H1 (cell line): ENCODE results near the gene PRTG. TPM values are rescaled to one million over a fixed set of nuclear protein-coding genes. Genes with fewer than 3 reads are reported as not detected.

ENCODE experiments used
- CTCF ChIA-PET: fragments of 300-600 bp; sonication (Branson Sonifier 250); formaldehyde crosslinking; loops from one replicate; lab custom pipeline; 2021; ENCODE audit not compliant: partially characterized antibody; lab: Charles Lee
- POLR2A ChIA-PET: fragments of 300-600 bp; sonication (Branson Sonifier 250); formaldehyde crosslinking; loops from one replicate; lab custom pipeline; 2021; ENCODE audit warnings: inconsistent platforms; ENCODE audit not compliant: partially characterized antibody; lab: Charles Lee
- DNase-seq, 2 experiments: peaks; one replicate each; pipeline versions ENCODE4 v3.0.0 to v3.0.0-alpha.2; 2010 to 2022; ENCODE audit warnings: low spot score in 2 of 2, low read depth in 1 of 2, mixed read lengths in 1 of 2
- FAIRE-seq: peaks from 2 replicates; lab custom pipeline; 2011; peaks lifted over from hg19 to GRCh38; lab: Jason Lieb, UNC
- H2AFZ ChIP-seq: 2 replicates; pipeline ENCODE4 v1.8.1; 2012; ENCODE audit warnings: low read length, inconsistent platforms
- H2AK5ac ChIP-seq: 2 replicates; pipeline ENCODE4 v1.6.1; 2013; ENCODE audit warnings: low read depth, low read length
- H2BK120ac ChIP-seq: replicated peaks from 2 replicates; pipeline ENCODE3; 2013; ENCODE audit warnings: low read depth, low read length, inconsistent platforms
- H2BK12ac ChIP-seq: 2 replicates; pipeline ENCODE4 v1.6.1; 2013; ENCODE audit warnings: low read depth, low read length
- H2BK15ac ChIP-seq: 2 replicates; pipeline ENCODE4 v1.6.1; 2013; ENCODE audit warnings: low read length
- H2BK20ac ChIP-seq: 2 replicates; pipeline ENCODE4 v1.6.1; 2013; ENCODE audit warnings: low read length
- H2BK5ac ChIP-seq: 2 replicates; pipeline ENCODE4 v1.6.1; 2013; ENCODE audit warnings: low read depth, low read length
- H3K14ac ChIP-seq: 2 replicates; pipeline ENCODE4 v1.6.1; 2013; ENCODE audit warnings: inconsistent platforms; ENCODE audit not compliant: insufficient read length
- H3K18ac ChIP-seq: 2 replicates; pipeline ENCODE4 v1.6.1; 2013; ENCODE audit warnings: low read length; ENCODE audit errors: extremely low read depth
- H3K23ac ChIP-seq: 2 replicates; pipeline ENCODE4 v1.6.1; 2013; ENCODE audit warnings: inconsistent platforms; ENCODE audit not compliant: insufficient read length
- H3K23me2 ChIP-seq: 2 replicates; pipeline ENCODE4 v1.6.1; 2013; ENCODE audit warnings: low read depth, low read length
- H3K27ac ChIP-seq: 2 replicates; pipeline ENCODE4 v1.6.1; 2011; ENCODE audit warnings: low read depth, low read length, inconsistent platforms
- H3K27me3 ChIP-seq, 4 experiments: replicated peaks in 1 of 4; 1 replicate in 1 of 4; 2 replicates in 3 of 4; pipeline versions ENCODE4 v1.6.1 to v1.8.1; 2011 to 2013; ENCODE audit warnings: low read length in 3 of 4, mild to moderate bottlenecking in 3 of 4, inconsistent platforms in 2 of 4, mixed read lengths in 2 of 4, moderate library complexity in 1 of 4; ENCODE audit not compliant: control insufficient read depth in 3 of 4, insufficient read depth in 3 of 4; ENCODE audit errors: extremely low read depth in 1 of 4
- H3K36me3 ChIP-seq, 4 experiments: 2 replicates each; pipeline versions ENCODE4 v1.6.1 to v1.8.1; 2011 to 2013; ENCODE audit warnings: mild to moderate bottlenecking in 4 of 4, low read length in 3 of 4, moderate library complexity in 2 of 4, control low read depth in 1 of 4, inconsistent platforms in 1 of 4; ENCODE audit not compliant: insufficient read depth in 4 of 4, control insufficient read depth in 2 of 4
- H3K4ac ChIP-seq: replicated peaks from 2 replicates; pipeline ENCODE3; 2013; ENCODE audit warnings: low read length, low read depth, mixed read lengths, inconsistent platforms; ENCODE audit not compliant: insufficient read length
- H3K4me1 ChIP-seq, 4 experiments: replicated peaks in 1 of 4; 1 replicate in 1 of 4; 2 replicates in 3 of 4; pipeline versions ENCODE4 v1.6.1 to v1.8.1; 2011 to 2013; ENCODE audit warnings: low read length in 3 of 4, inconsistent platforms in 2 of 4, mixed read lengths in 1 of 4; ENCODE audit not compliant: insufficient read depth in 4 of 4, control insufficient read depth in 3 of 4
- H3K4me2 ChIP-seq, 2 experiments: 2 replicates each; pipeline versions ENCODE4 v1.6.1 to v1.8.1; 2011 to 2013; ENCODE audit warnings: low read depth in 2 of 2, low read length in 2 of 2, control low read depth in 1 of 2, inconsistent platforms in 1 of 2, mild to moderate bottlenecking in 1 of 2; ENCODE audit not compliant: insufficient read depth in 1 of 2
- H3K4me3 ChIP-seq, 4 experiments: fragments of 200-600, 300-600 bp in 1 of 4; sonication (generic), shearing (Covaris generic), sonication (Bioruptor Twin) in 1 of 4; 2 replicates each; pipeline versions ENCODE4 v1.5.1 to v1.8.1; 2011 to 2016; ENCODE audit warnings: low read length in 4 of 4, low read depth in 3 of 4, control low read depth in 2 of 4, inconsistent platforms in 2 of 4, mild to moderate bottlenecking in 2 of 4, mixed read lengths in 1 of 4, moderate library complexity in 1 of 4; ENCODE audit not compliant: insufficient read depth in 2 of 4; ENCODE audit errors: extremely low read depth in 1 of 4
- H3K56ac ChIP-seq: replicated peaks from 2 replicates; pipeline ENCODE3; 2013; ENCODE audit warnings: low read depth, mild to moderate bottlenecking, mixed read lengths, low read length, inconsistent platforms; ENCODE audit not compliant: insufficient read length
- H3K79me1 ChIP-seq: 2 replicates; pipeline ENCODE4 v1.6.1; 2013; ENCODE audit warnings: low read depth, low read length, control low read depth
- H3K79me2 ChIP-seq, 2 experiments: 2 replicates each; pipeline versions ENCODE4 v1.6.1 to v1.8.1; 2012 to 2013; ENCODE audit warnings: low read length in 2 of 2, mild to moderate bottlenecking in 2 of 2, inconsistent platforms in 1 of 2; ENCODE audit not compliant: insufficient read depth in 2 of 2, control insufficient read depth in 1 of 2
- H3K9ac ChIP-seq, 4 experiments: replicated peaks in 1 of 4; 1 replicate in 1 of 4; 2 replicates in 3 of 4; pipeline versions ENCODE4 v1.6.1 to v1.8.1; 2011 to 2013; ENCODE audit warnings: low read depth in 3 of 4, low read length in 3 of 4, control low read depth in 2 of 4, mild to moderate bottlenecking in 2 of 4, moderate library complexity in 2 of 4, inconsistent platforms in 1 of 4; ENCODE audit errors: extremely low read depth in 1 of 4
- H3K9me3 ChIP-seq, 2 experiments: 2 replicates each; pipeline versions ENCODE4 v1.6.1 to v1.8.1; 2012 to 2013; ENCODE audit warnings: mild to moderate bottlenecking in 2 of 2, moderate library complexity in 2 of 2, control low read depth in 1 of 2, inconsistent platforms in 1 of 2, low read depth in 1 of 2, low read length in 1 of 2, mixed read lengths in 1 of 2; ENCODE audit not compliant: insufficient read depth in 2 of 2
- H4K20me1 ChIP-seq, 2 experiments: replicated peaks in 1 of 2; 2 replicates each; pipeline versions ENCODE3 to v1.8.1; 2011 to 2013; ENCODE audit warnings: inconsistent platforms in 2 of 2, low read length in 2 of 2, mild to moderate bottlenecking in 1 of 2; ENCODE audit not compliant: insufficient read depth in 2 of 2, control insufficient read depth in 1 of 2
- H4K5ac ChIP-seq: 2 replicates; pipeline ENCODE4 v1.6.1; 2013; ENCODE audit warnings: low read length, low read depth, mixed read lengths, inconsistent platforms; ENCODE audit not compliant: insufficient read length
- H4K8ac ChIP-seq: 2 replicates; pipeline ENCODE4 v1.8.0; 2013; ENCODE audit warnings: mild to moderate bottlenecking, moderate library complexity, low read length, inconsistent platforms; ENCODE audit not compliant: insufficient read depth; ENCODE audit errors: extremely low read depth
- H4K91ac ChIP-seq: replicated peaks from 2 replicates; pipeline ENCODE3; 2013; ENCODE audit warnings: low read length, mixed read lengths, inconsistent platforms; ENCODE audit not compliant: insufficient read length
- BCL11A ChIP-seq, 2 experiments: IDR thresholded peaks; one replicate each; pipeline ENCODE4 v1.6.1; 2011; ENCODE audit warnings: low read depth in 2 of 2, low read length in 2 of 2, mild to moderate bottlenecking in 2 of 2
- BRCA1 ChIP-seq: IDR thresholded peaks from 2 replicates; pipeline ENCODE4 v1.6.1; 2012; ENCODE audit warnings: low read depth, low read length, improper control_type of control experiment
- CHD1 ChIP-seq: IDR thresholded peaks from 2 replicates; pipeline ENCODE4 v1.6.1; 2012; ENCODE audit warnings: low read depth, low read length, improper control_type of control experiment
- EGR1 ChIP-seq: IDR thresholded peaks from 2 replicates; pipeline ENCODE4 v1.6.1; 2011; ENCODE audit warnings: low read depth, low read length, borderline replicate concordance
- EP300 ChIP-seq, 2 experiments: IDR thresholded peaks; 1 replicate in 1 of 2; 2 replicates in 1 of 2; pipeline ENCODE4 v1.6.1; 2011 to 2012; ENCODE audit warnings: low read depth in 2 of 2, low read length in 2 of 2, mild to moderate bottlenecking in 2 of 2, borderline replicate concordance in 1 of 2, inconsistent platforms in 1 of 2, moderate library complexity in 1 of 2
- HDAC2 ChIP-seq, 2 experiments: fragments of 300-600 bp in 1 of 2; sonication (generic) in 1 of 2; IDR thresholded peaks; 2 replicates each; pipeline ENCODE4 v1.6.1; 2011 to 2012; ENCODE audit warnings: low read depth in 2 of 2, low read length in 2 of 2, mild to moderate bottlenecking in 2 of 2, moderate library complexity in 2 of 2, borderline replicate concordance in 1 of 2, inconsistent platforms in 1 of 2
- KDM5A ChIP-seq: fragments of 200-600 bp; IDR thresholded peaks from 2 replicates; pipeline ENCODE4 v1.7.1; 2012; ENCODE audit warnings: mild to moderate bottlenecking, low read length, inconsistent platforms, mixed read lengths
- MAFK ChIP-seq: IDR thresholded peaks from 2 replicates; pipeline ENCODE4 v1.6.1; 2012; ENCODE audit warnings: low read depth, mild to moderate bottlenecking, improper control_type of control experiment, low read length
- POLR2AphosphoS5 ChIP-seq: IDR thresholded peaks from 2 replicates; pipeline ENCODE4 v1.6.1; 2011; ENCODE audit warnings: low read depth, low read length
- SAP30 ChIP-seq: fragments of 300-600 bp; sonication (generic); IDR thresholded peaks from 2 replicates; pipeline ENCODE4 v1.7.1; 2012; ENCODE audit warnings: low read length, moderate library complexity, mild to moderate bottlenecking, inconsistent platforms; ENCODE audit not compliant: insufficient read depth, insufficient replicate concordance
- SIRT6 ChIP-seq: IDR thresholded peaks from one replicate; pipeline ENCODE4 v1.7.1; 2012; ENCODE audit warnings: low read length, inconsistent platforms
- TAF1 ChIP-seq: IDR thresholded peaks from 2 replicates; pipeline ENCODE4 v1.6.1; 2011; ENCODE audit warnings: mild to moderate bottlenecking, low read depth, low read length
- TEAD4 ChIP-seq: IDR thresholded peaks from 2 replicates; pipeline ENCODE4 v1.6.1; 2012; ENCODE audit warnings: low read depth, low read length, inconsistent platforms, mixed read lengths
- ZNF274 ChIP-seq: IDR thresholded peaks from 2 replicates; pipeline ENCODE4 v1.7.0; 2012; ENCODE audit warnings: low read length, borderline replicate concordance; ENCODE audit errors: extremely low read depth
- polyA plus RNA-seq, 7 experiments: library from polyadenylated mRNA; depleted of rRNA in 3 of 7; stranded (reverse) in 5 of 7; unstranded in 2 of 7; fragments of >200 nt in 5 of 7; fragments of 200-250 nt in 2 of 7; gene quantifications; 1 replicate in 5 of 7; 2 replicates in 1 of 7; 4 replicates in 1 of 7; pipeline versions ENCODE4 v1.2.1 to v1.2.3, GENCODE V29; 2011 to 2013; ENCODE audit warnings: missing spikeins in 2 of 7, mixed read lengths in 2 of 7
- total RNA-seq: library from RNA; stranded (reverse); fragmentation: NEBNext Ultra II Directional; extraction: Animal tissue kit (Norgen Biotek cat#: 25700); gene quantifications from 2 replicates; pipeline ENCODE4 v1.2.1, GENCODE V29; 2021

The PRTG gene
- total and polyA plus RNA-seq, 2 of the 8 experiments (the other 6 are each of a cell fraction or from before 2014, with no cell fraction given) = 3.1 to 3.2 TPM

DNA sequence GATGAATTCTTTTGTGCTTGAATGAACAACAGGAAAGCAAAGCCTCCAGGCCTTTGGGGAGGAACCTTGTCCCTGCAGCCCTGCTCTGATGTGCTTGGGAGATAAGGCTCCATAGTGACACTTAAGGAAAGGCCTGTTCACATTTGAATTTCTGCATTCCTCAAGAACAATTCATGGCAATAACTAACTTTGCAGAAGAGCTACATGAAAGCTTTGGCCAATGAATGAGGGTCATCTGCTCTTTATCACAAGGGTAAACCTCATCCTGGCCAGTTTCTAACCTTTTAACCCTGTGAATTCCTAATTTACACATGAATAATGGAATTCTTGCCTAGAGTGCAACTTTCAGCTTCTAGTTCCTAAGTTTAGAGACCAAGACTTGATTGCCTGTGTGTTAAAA, 5.6 kb downstream of the PRTG start:
- no peak overlapping the region for H4K8ac ChIP-seq
- no peak overlapping the region for H2AK5ac ChIP-seq
- no peaks in the 10 kb centered on the region for H3K9me3 ChIP-seq
- peak; percentile 71 for FAIRE-seq
- no peak overlapping the region for H2BK15ac ChIP-seq
- H3K4me2 ChIP-seq = no peak overlapping the region
- H3K36me3 ChIP-seq = peaks cover 0 to 1% (median 0%) of the 10 kb centered on the region in 4 experiments; a peak in 1 of 8 replicates
- no peak overlapping the region for H3K27ac ChIP-seq
- H3K79me2 ChIP-seq = no peaks in the 10 kb centered on the region
- DNase-seq = no peak
- H3K23ac ChIP-seq = no peak overlapping the region
- no peak overlapping the region for H3K9ac ChIP-seq
- H3K56ac ChIP-seq = no peak overlapping the region
- no peak overlapping the region for H4K91ac ChIP-seq
- ChIA-PET CTCF (interaction anchor here (0.8 to 3.0 kb wide), 6 partner anchors 15 to 90 kb away, joined by 3 to 10 read pairs (median 4); no protein-coding TSS in a partner anchor), POLR2A (interaction anchor here (0.6 to 0.8 kb wide), 2 partner anchors 16 to 64 kb away, joined by 3 read pairs; no protein-coding TSS in a partner anchor)
- no peak overlapping the region for H2BK120ac ChIP-seq
- no peak overlapping the region for H2BK5ac ChIP-seq
- no peaks in the 10 kb centered on the region for H3K79me1 ChIP-seq
- H3K4ac ChIP-seq = no peak overlapping the region
- H2BK12ac ChIP-seq = no peak overlapping the region
- H3K14ac ChIP-seq = no peak overlapping the region
- H4K20me1 ChIP-seq = peaks cover 12 to 22% of the 10 kb centered on the region in 2 experiments
- H2BK20ac ChIP-seq = no peak overlapping the region
- no peak overlapping the region for H3K4me3 ChIP-seq
- peaks cover 0 to 5% (median 2%) of the 10 kb centered on the region in 4 experiments; a peak in 4 of 7 replicates for H3K4me1 ChIP-seq
- no peak overlapping the region for H2AFZ ChIP-seq
- no peak overlapping the region for H3K18ac ChIP-seq
- H4K5ac ChIP-seq = no peak overlapping the region
- peaks cover 2% of the 10 kb centered on the region; the same call in 1 of the 2 replicates for H3K23me2 ChIP-seq
- H3K27me3 ChIP-seq = peaks cover 60 to 91% (median 82%) of the 10 kb centered on the region in 4 experiments
- TF ChIP-seq EGR1 (0 out of 2 replicates have a peak, but pooled peaks have one; percentile 34), ZNF274 (0 out of 2 replicates have a peak, but pooled peaks have one; percentile 12), BRCA1 (no peak), TAF1 (no peak), MAFK (no peak), EP300 (IDR thresholded peaks at IDR 0.05; ENCODE audit: borderline replicate concordance in 1 of 2, low read depth in 2 of 2, low read length in 2 of 2) (no peak), CHD1 (no peak), POLR2AphosphoS5 (peak; percentile 60; the same call in 1 of the 2 replicates), HDAC2 (IDR thresholded peaks at IDR 0.05; ENCODE audit: borderline replicate concordance in 1 of 2, low read depth in 2 of 2, low read length in 2 of 2) (no peak), BCL11A (IDR thresholded peaks at IDR 0.05; ENCODE audit: low read depth in 2 of 2, low read length in 2 of 2) (no peak), TEAD4 (0 out of 2 replicates have a peak, but pooled peaks have one; percentile 56), SAP30 (no peak), SIRT6 (no peak), KDM5A (no peak)
